Panc1 (cell line): ENCODE data around the gene PNMA6E. TPM values are rescaled to one million over a fixed set of nuclear protein-coding genes. Genes with fewer than 3 reads are reported as not detected.

ENCODE experiments used
- ATAC-seq: fragments of 200-7000 bp; cut with Tn5 transposase; 2 replicates; pipeline ENCODE4 v1.9.1; 2020; ENCODE audit warnings: mild to moderate bottlenecking, moderate library complexity
- BruUV-seq: library from RNA; stranded (reverse); fragments of 400-500 nt; replicated peaks from 2 replicates; lab custom pipeline; 2021; lab: Mats Ljungman, UMichigan
- CTCF ChIA-PET: fragments of 300-600 bp; sonication (Branson Sonifier 250); formaldehyde crosslinking; loops from one replicate; lab custom pipeline; 2022; ENCODE audit warnings: antibody characterized with exemption; lab: Charles Lee
- POLR2A ChIA-PET: fragments of 300-600 bp; sonication (Branson Sonifier 250); formaldehyde crosslinking; loops from one replicate; lab custom pipeline; 2022; ENCODE audit warnings: antibody characterized with exemption; lab: Charles Lee
- DNase-seq: peaks from one replicate; pipeline ENCODE4 v3.0.0-alpha.2; 2010; ENCODE audit warnings: low read depth, low spot score
- H3K27ac ChIP-seq: 2 replicates; pipeline ENCODE4 v1.5.1; 2011; ENCODE audit warnings: mild to moderate bottlenecking, low read length, inconsistent platforms
- H3K27me3 ChIP-seq: fragments of 200-500 bp; sonication (Bioruptor generic); 2 replicates; pipeline ENCODE4 v1.6.0; 2014; ENCODE audit warnings: low read length, inconsistent platforms; ENCODE audit not compliant: control insufficient read depth, insufficient read depth
- H3K36me3 ChIP-seq: fragments of 200-500 bp; sonication (Bioruptor generic); 2 replicates; pipeline ENCODE4 v1.5.1; 2014; ENCODE audit warnings: inconsistent platforms, mild to moderate bottlenecking, low read length, moderate library complexity; ENCODE audit not compliant: control insufficient read depth, insufficient read depth
- H3K4me1 ChIP-seq: 2 replicates; pipeline ENCODE4 v1.5.1; 2011; ENCODE audit warnings: inconsistent platforms, mild to moderate bottlenecking, low read length, moderate library complexity; ENCODE audit not compliant: control insufficient read depth, insufficient read depth
- H3K4me3 ChIP-seq, 2 experiments: 2 replicates each; pipeline ENCODE4 v1.5.1; 2011 to 2012; ENCODE audit warnings: low read depth in 2 of 2, low read length in 2 of 2, mild to moderate bottlenecking in 2 of 2, inconsistent platforms in 1 of 2, moderate library complexity in 1 of 2
- H3K9me3 ChIP-seq: fragments of 200-500 bp; sonication (Bioruptor generic); 2 replicates; pipeline ENCODE4 v1.5.1; 2014; ENCODE audit warnings: low read depth, mild to moderate bottlenecking, inconsistent platforms, low read length, moderate library complexity; ENCODE audit not compliant: control insufficient read depth, insufficient read depth
- POLR2AphosphoS5 ChIP-seq: IDR thresholded peaks from 2 replicates; pipeline ENCODE4 v1.6.1; 2012; ENCODE audit warnings: mild to moderate bottlenecking, low read depth, low read length, moderate library complexity
- SIN3A ChIP-seq: IDR thresholded peaks from 2 replicates; pipeline ENCODE4 v1.6.1; 2012; ENCODE audit warnings: low read depth, mild to moderate bottlenecking, low read length, moderate library complexity, borderline replicate concordance; ENCODE audit not compliant: insufficient read depth
- TCF7L2 ChIP-seq: IDR thresholded peaks from 2 replicates; pipeline ENCODE4 v1.6.1; 2011; ENCODE audit warnings: mild to moderate bottlenecking, low read depth, low read length, inconsistent platforms
- in situ Hi-C: cut with HindIII; loops from 2 replicates; pipeline ENCODE4 v1.10.0; 2016; ENCODE audit warnings: low sequenced_read_pairs, low pct_unique_long_range_greater_than_20kb
- intact Hi-C: fragments of 100-400 bp; cut with micrococcal nuclease; formaldehyde crosslinking; loops from one replicate; pipeline ENCODE4 v1.10.0; 2022; ENCODE audit not compliant: unreplicated experiment
- total RNA-seq: library from RNA; stranded (reverse); gene quantifications from one replicate; pipeline ENCODE4 v1.2.1, GENCODE V29; 2021; ENCODE audit not compliant: unreplicated experiment
- TF ChIP-seq, protein P1 (sequence below): fragments of 450-650 bp; IDR thresholded peaks from 2 replicates; pipeline ENCODE4 v1.5.1; 2017; ENCODE audit warnings: mild to moderate bottlenecking
- TF ChIP-seq, protein P2 (sequence below), 2 experiments: IDR thresholded peaks; 2 replicates each; pipeline ENCODE4 v1.6.1; 2011 to 2012; ENCODE audit warnings: low read depth in 2 of 2, control low read depth in 1 of 2, low read length in 1 of 2, mild to moderate bottlenecking in 1 of 2, moderate library complexity in 1 of 2; ENCODE audit not compliant: insufficient read depth in 1 of 2

PNMA6E gene
- total RNA-seq, 1 experiment from 2014 or later: not detected

DNA sequence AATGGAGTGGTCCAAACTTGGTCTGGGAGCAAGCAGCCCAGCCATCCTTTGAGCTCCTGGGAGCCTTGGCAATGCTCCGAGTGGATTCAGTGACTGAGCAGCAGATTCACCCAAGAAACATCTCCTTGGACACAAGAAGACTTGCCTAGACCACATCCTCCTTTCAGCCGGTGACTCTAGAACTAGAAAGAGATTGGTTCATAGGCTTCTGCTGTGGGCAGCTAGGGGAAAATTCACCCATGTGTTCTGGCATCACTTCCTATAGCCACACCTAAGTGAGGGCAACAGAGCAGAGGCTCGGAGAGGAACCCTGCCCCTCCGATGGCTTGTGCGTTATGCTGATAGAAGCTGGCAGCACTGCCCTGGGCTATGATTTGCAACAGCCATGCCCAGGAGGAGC is 51.2 kb downstream of the PNMA6E start:
- H3K36me3 ChIP-seq: no peaks in the 10 kb centered on the region
- ChIA-PET CTCF (no interaction called here), POLR2A (no interaction called here)
- in situ Hi-C loops: no loop called here
- intact Hi-C loops: no loop called here
- no peak for DNase-seq
- TF ChIP-seq, protein P1, sequence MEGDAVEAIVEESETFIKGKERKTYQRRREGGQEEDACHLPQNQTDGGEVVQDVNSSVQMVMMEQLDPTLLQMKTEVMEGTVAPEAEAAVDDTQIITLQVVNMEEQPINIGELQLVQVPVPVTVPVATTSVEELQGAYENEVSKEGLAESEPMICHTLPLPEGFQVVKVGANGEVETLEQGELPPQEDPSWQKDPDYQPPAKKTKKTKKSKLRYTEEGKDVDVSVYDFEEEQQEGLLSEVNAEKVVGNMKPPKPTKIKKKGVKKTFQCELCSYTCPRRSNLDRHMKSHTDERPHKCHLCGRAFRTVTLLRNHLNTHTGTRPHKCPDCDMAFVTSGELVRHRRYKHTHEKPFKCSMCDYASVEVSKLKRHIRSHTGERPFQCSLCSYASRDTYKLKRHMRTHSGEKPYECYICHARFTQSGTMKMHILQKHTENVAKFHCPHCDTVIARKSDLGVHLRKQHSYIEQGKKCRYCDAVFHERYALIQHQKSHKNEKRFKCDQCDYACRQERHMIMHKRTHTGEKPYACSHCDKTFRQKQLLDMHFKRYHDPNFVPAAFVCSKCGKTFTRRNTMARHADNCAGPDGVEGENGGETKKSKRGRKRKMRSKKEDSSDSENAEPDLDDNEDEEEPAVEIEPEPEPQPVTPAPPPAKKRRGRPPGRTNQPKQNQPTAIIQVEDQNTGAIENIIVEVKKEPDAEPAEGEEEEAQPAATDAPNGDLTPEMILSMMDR: no peak
- TF ChIP-seq POLR2AphosphoS5 (no peak), SIN3A (no peak)
- H3K9me3 ChIP-seq: no peaks in the 10 kb centered on the region
- BruUV-seq: no TSS peak
- H3K27ac ChIP-seq: no peak overlapping the region
- H3K4me1 ChIP-seq: no peaks in the 10 kb centered on the region
- ATAC-seq: no peak
- no peaks in the 10 kb centered on the region for H3K27me3 ChIP-seq
- no peak overlapping the region for H3K4me3 ChIP-seq

DNA sequence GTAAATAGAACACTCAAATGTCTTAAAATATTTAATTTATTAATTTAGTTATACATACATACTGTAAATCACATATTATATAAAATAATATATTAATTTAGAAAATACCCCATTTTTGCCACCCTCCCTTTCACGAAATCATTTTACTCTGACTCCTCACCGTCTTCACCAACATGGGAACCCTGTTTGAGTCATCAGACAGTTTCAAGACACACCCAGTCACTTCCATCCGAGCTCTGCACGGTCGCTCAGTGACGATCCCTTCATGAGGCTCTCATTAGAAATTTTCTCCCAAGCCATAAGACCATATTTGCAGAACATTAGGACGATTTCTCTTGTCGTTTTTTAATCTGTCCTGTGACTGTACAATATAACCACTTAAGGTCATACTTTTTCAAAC is 52.7 kb downstream of the PNMA6E start:
- in situ Hi-C loops: no loop called here
- ATAC-seq: no peak
- intact Hi-C loops: no loop called here
- ChIA-PET POLR2A (no interaction called here), CTCF (no interaction called here)
- Histone ChIP-seq H3K4me1 (no peaks in the 10 kb centered on the region), H3K27ac (no peak overlapping the region), H3K27me3 (no peaks in the 10 kb centered on the region), H3K9me3 (no peaks in the 10 kb centered on the region), H3K36me3 (no peaks in the 10 kb centered on the region), H3K4me3 (no peak overlapping the region)
- TF ChIP-seq, protein P1: no peak
- TF ChIP-seq TCF7L2 (no peak), SIN3A (no peak), POLR2AphosphoS5 (no peak)
- TF ChIP-seq, protein P2, sequence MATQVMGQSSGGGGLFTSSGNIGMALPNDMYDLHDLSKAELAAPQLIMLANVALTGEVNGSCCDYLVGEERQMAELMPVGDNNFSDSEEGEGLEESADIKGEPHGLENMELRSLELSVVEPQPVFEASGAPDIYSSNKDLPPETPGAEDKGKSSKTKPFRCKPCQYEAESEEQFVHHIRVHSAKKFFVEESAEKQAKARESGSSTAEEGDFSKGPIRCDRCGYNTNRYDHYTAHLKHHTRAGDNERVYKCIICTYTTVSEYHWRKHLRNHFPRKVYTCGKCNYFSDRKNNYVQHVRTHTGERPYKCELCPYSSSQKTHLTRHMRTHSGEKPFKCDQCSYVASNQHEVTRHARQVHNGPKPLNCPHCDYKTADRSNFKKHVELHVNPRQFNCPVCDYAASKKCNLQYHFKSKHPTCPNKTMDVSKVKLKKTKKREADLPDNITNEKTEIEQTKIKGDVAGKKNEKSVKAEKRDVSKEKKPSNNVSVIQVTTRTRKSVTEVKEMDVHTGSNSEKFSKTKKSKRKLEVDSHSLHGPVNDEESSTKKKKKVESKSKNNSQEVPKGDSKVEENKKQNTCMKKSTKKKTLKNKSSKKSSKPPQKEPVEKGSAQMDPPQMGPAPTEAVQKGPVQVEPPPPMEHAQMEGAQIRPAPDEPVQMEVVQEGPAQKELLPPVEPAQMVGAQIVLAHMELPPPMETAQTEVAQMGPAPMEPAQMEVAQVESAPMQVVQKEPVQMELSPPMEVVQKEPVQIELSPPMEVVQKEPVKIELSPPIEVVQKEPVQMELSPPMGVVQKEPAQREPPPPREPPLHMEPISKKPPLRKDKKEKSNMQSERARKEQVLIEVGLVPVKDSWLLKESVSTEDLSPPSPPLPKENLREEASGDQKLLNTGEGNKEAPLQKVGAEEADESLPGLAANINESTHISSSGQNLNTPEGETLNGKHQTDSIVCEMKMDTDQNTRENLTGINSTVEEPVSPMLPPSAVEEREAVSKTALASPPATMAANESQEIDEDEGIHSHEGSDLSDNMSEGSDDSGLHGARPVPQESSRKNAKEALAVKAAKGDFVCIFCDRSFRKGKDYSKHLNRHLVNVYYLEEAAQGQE (IDR thresholded peaks at IDR 0.05; ENCODE audit: insufficient read depth in 1 of 2, low read depth in 2 of 2, low read length in 1 of 2): no peak
- no TSS peak for BruUV-seq
- DNase-seq: no peak
